ENCODE measurements around the gene TBX10. TPM values are rescaled to one million over a fixed set of nuclear protein-coding genes. Genes with fewer than 3 reads are reported as not detected.
"Not testable (repeated sequence)": the region's sequence is repeated elsewhere in the genome, so short reads cannot be mapped to it uniquely, and the experiment has no call there.

TBX10 gene
- polyA plus RNA-seq, 1 donor from 2014 or later = not detected

- H4K20me1 ChIP-seq (ENCODE audit: insufficient read depth) = no peaks in the 10 kb centered on the region
- H3K4me2 ChIP-seq (ENCODE audit: low read length) = no peak overlapping the region
- H3K79me2 ChIP-seq (replicated peaks; ENCODE audit: insufficient read depth, low read length) = no peaks in the 10 kb centered on the region
- no peak overlapping the region for H3K27ac ChIP-seq (ENCODE audit: low read length)
- no peaks in the 10 kb centered on the region for H3K27me3 ChIP-seq (ENCODE audit: insufficient read depth, low read depth, low read length)
- no peak overlapping the region for H3K9ac ChIP-seq (ENCODE audit: low read length)
- H3F3A ChIP-seq (ENCODE audit: insufficient read depth, low read length, poor library complexity, severe bottlenecking) = no peaks in the 10 kb centered on the region
- TF ChIP-seq EZH2 (IDR thresholded peaks at IDR 0.05; ENCODE audit: borderline replicate concordance, insufficient read depth, low read length, poor library complexity, severe bottlenecking) (no peak), REST (IDR thresholded peaks at IDR 0.05; ENCODE audit: borderline replicate concordance) (no peak), POLR2AphosphoS5 (IDR thresholded peaks at IDR 0.05) (no peak), MXI1 (conservative IDR thresholded peaks at IDR 0.05; ENCODE audit: poor library complexity, severe bottlenecking) (no peak), SMC3 (conservative IDR thresholded peaks at IDR 0.05; ENCODE audit: poor library complexity) (no peak), CTCF (IDR thresholded peaks at IDR 0.05; ENCODE audit: poor library complexity, severe bottlenecking) (no peak), RAD21 (conservative IDR thresholded peaks at IDR 0.05) (no peak), TAF1 (IDR thresholded peaks at IDR 0.05; ENCODE audit: low read depth) (no peak), EP300 (conservative IDR thresholded peaks at IDR 0.05; ENCODE audit: poor library complexity, severe bottlenecking) (no peak)
- no peak overlapping the region for H3K4me3 ChIP-seq (ENCODE audit: low read length)
- no peak overlapping the region for H2AFZ ChIP-seq (ENCODE audit: low read depth, low read length)
- H3K9me2 ChIP-seq (ENCODE audit: insufficient read depth, low read length) = no peaks in the 10 kb centered on the region
- H3K36me3 ChIP-seq (ENCODE audit: insufficient read depth, low read length) = no peaks in the 10 kb centered on the region
- H3K9me3 ChIP-seq (ENCODE audit: low read length) = no peaks in the 10 kb centered on the region
These were observed 46.0 kb downstream of the TBX10 start for GRCh38 chr11:67593565-67593905.

GRCh38 chr11:67592880-67593564, 46.5 kb downstream of the TBX10 start:
- no peak for TF ChIP-seq SMC3 (conservative IDR thresholded peaks at IDR 0.05; ENCODE audit: poor library complexity)
- TF ChIP-seq EP300 (conservative IDR thresholded peaks at IDR 0.05; ENCODE audit: poor library complexity, severe bottlenecking) = no peak
- TF ChIP-seq POLR2AphosphoS5 (IDR thresholded peaks at IDR 0.05) = no peak
- TF ChIP-seq RAD21 (conservative IDR thresholded peaks at IDR 0.05) = no peak
- no peak for TF ChIP-seq CTCF (IDR thresholded peaks at IDR 0.05; ENCODE audit: poor library complexity, severe bottlenecking)
- no peaks in the 10 kb centered on the region for H3K9me3 ChIP-seq (ENCODE audit: low read length)
- no peak overlapping the region for H3K4me3 ChIP-seq (ENCODE audit: low read length)
- no peak overlapping the region for H2AFZ ChIP-seq (ENCODE audit: low read depth, low read length)
- H3K9ac ChIP-seq (ENCODE audit: low read length) = no peak overlapping the region
- no peaks in the 10 kb centered on the region for H3F3A ChIP-seq (ENCODE audit: insufficient read depth, low read length, poor library complexity, severe bottlenecking)
- H3K27me3 ChIP-seq (ENCODE audit: insufficient read depth, low read depth, low read length) = no peaks in the 10 kb centered on the region
- no peaks in the 10 kb centered on the region for H3K36me3 ChIP-seq (ENCODE audit: insufficient read depth, low read length)
- no peaks in the 10 kb centered on the region for H3K9me2 ChIP-seq (ENCODE audit: insufficient read depth, low read length)
- H3K27ac ChIP-seq (ENCODE audit: low read length) = no peak overlapping the region
- H4K20me1 ChIP-seq (ENCODE audit: insufficient read depth) = no peaks in the 10 kb centered on the region
- no peak overlapping the region for H3K4me2 ChIP-seq (ENCODE audit: low read length)
- no peaks in the 10 kb centered on the region for H3K79me2 ChIP-seq (replicated peaks; ENCODE audit: insufficient read depth, low read length)

GRCh38 chr11:67588899-67589415, 50.6 kb downstream of the TBX10 start:
- not testable (repeated sequence) for H3F3A ChIP-seq (ENCODE audit: insufficient read depth, low read length, poor library complexity, severe bottlenecking); H3K36me3 ChIP-seq (ENCODE audit: insufficient read depth, low read length); H3K27me3 ChIP-seq (ENCODE audit: insufficient read depth, low read depth, low read length); H2AFZ ChIP-seq (ENCODE audit: low read depth, low read length); H3K4me3 ChIP-seq (ENCODE audit: low read length); H3K79me2 ChIP-seq (replicated peaks; ENCODE audit: insufficient read depth, low read length); H3K27ac ChIP-seq (ENCODE audit: low read length); H3K9me2 ChIP-seq (ENCODE audit: insufficient read depth, low read length); H4K20me1 ChIP-seq (ENCODE audit: insufficient read depth); H3K4me2 ChIP-seq (ENCODE audit: low read length); H3K9ac ChIP-seq (ENCODE audit: low read length); H3K9me3 ChIP-seq (ENCODE audit: low read length)

Data from neural cell (in vitro differentiated cells).